Measurements from ENCODE around the gene POLR3F. TPM values are rescaled to one million over a fixed set of nuclear protein-coding genes. Genes with fewer than 3 reads are reported as not detected.

Gene POLR3F
- total RNA-seq, 2 donors from 2014 or later, result 5.3 to 24.9 TPM

GRCh38 chr20:18533491-18533890 is 66.3 kb downstream of the POLR3F start:
- DNase-seq (ENCODE audit: low spot score), result no peak
- H3K27me3 ChIP-seq (replicated peaks; ENCODE audit: insufficient read depth), result no peaks in the 10 kb centered on the region
- H3K36me3 ChIP-seq, result peaks cover 3 to 24% of the 10 kb centered on the region in 2 donors
- intact Hi-C loops (cut with DNase I), result no loop called here
- no peak overlapping the region for H3K27ac ChIP-seq
- 47% methylated on average over 1 of the region's 1 CpG for WGBS
- H3K4me1 ChIP-seq (replicated peaks), result no peaks in the 10 kb centered on the region
- H3K4me3 ChIP-seq, result no peak overlapping the region
- no peak for TF ChIP-seq CTCF (IDR thresholded peaks at IDR 0.05)
- TF ChIP-seq POLR2A (IDR thresholded peaks at IDR 0.05), result no peak
- no peaks in the 10 kb centered on the region for H3K9me3 ChIP-seq

GRCh38 chr20:18533978-18534644 is 66.9 kb downstream of the POLR3F start:
- H3K9me3 ChIP-seq, result no peaks in the 10 kb centered on the region
- no peak overlapping the region for H3K27ac ChIP-seq
- H3K4me1 ChIP-seq (replicated peaks), result no peaks in the 10 kb centered on the region
- no peak for TF ChIP-seq CTCF (IDR thresholded peaks at IDR 0.05)
- no peak for TF ChIP-seq POLR2A (IDR thresholded peaks at IDR 0.05)
- TF ChIP-seq POLR2AphosphoS5 (IDR thresholded peaks at IDR 0.05), result no peak
- H3K27me3 ChIP-seq (replicated peaks; ENCODE audit: insufficient read depth), result no peaks in the 10 kb centered on the region
- WGBS, result 93% methylated on average over 6 of the region's 6 CpGs
- peaks cover 3 to 24% of the 10 kb centered on the region in 2 donors for H3K36me3 ChIP-seq
- no peak overlapping the region for H3K4me3 ChIP-seq
- DNase-seq (ENCODE audit: low spot score), result no peak
- intact Hi-C loops (cut with DNase I), result no loop called here

MicroRNAs encoded within 50 kb of the gene (microRNA counts, 767-probe panel; counts per million panel counts)
- microRNA hsa-miR-3192, result 0 to 431 counts per million in 2 donors

Small RNA genes lying within 50 kb of the gene (microRNA-seq; reads per million reads assigned to microRNA genes)
- gene MIR3192, result 0.67 reads per million

Small RNA genes lying within 50 kb of the gene (small RNA-seq; reads per million reads assigned to genes)
- gene MIR3192, result 0 reads per million in 2 donors
- gene RNA5SP476, result 0 to 0.37 reads per million in 2 donors

Other genes with a start within 250 kb of the POLR3F start
- gene ZNF133, start 178.9 kb upstream of the POLR3F start, total RNA-seq, result 10 to 100 TPM; 15.2 to 23.1 TPM
- 1 to 10 TPM; 2.0 to 7.1 TPM for gene DZANK1, start 360 bp upstream of the POLR3F start, total RNA-seq
- gene RBBP9, start 29.8 kb downstream of the POLR3F start, total RNA-seq, result 10 to 100 TPM; 14.4 to 21.3 TPM
- 100 to 1,000 TPM in 1 of 2 donors, 10 to 100 TPM in 1; 64.4 to 127 TPM for gene SEC23B, start 40.5 kb downstream of the POLR3F start, total RNA-seq
- gene SMIM26, start 100.0 kb downstream of the POLR3F start, total RNA-seq, result 100 to 1,000 TPM; 153 to 169 TPM
- 10 to 100 TPM; 31.2 to 51.6 TPM for gene DTD1, start 120.7 kb downstream of the POLR3F start, total RNA-seq